ENCODE results near the gene DUOX2.

DNA sequence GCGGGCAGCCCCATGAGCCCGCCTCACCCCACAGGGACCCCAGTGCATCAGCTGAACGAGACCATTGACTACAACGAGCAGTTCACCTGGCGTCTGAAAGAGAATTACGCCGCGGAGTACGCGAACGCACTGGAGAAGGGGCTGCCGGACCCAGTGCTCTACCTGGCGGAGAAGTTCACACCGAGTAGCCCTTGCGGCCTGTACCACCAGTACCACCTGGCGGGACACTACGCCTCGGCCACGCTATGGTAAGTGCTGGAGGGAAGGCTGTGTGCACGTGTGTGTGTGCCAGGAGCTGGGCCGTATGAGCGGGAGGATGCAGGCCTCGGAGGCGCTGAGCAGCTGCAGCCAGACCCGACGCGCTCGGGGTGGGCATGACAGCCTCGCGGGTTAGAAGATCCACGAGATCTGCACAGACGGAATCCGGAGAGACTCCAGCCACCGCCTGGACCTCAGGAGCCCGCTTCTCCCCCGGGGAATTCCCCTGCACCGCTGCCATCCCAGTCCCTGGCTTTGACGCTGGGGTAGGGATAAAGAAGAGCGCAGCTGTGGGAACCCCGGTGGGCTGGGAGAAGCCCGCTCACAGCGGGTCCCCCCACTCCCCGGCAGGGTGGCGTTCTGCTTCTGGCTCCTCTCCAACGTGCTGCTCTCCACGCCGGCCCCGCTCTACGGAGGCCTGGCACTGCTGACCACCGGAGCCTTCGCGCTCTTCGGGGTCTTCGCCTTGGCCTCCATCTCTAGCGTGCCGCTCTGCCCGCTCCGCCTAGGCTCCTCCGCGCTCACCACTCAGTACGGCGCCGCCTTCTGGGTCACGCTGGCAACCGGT is 2.7 kb upstream of the DUOX2 start:
- TF ChIP-seq, protein P1, sequence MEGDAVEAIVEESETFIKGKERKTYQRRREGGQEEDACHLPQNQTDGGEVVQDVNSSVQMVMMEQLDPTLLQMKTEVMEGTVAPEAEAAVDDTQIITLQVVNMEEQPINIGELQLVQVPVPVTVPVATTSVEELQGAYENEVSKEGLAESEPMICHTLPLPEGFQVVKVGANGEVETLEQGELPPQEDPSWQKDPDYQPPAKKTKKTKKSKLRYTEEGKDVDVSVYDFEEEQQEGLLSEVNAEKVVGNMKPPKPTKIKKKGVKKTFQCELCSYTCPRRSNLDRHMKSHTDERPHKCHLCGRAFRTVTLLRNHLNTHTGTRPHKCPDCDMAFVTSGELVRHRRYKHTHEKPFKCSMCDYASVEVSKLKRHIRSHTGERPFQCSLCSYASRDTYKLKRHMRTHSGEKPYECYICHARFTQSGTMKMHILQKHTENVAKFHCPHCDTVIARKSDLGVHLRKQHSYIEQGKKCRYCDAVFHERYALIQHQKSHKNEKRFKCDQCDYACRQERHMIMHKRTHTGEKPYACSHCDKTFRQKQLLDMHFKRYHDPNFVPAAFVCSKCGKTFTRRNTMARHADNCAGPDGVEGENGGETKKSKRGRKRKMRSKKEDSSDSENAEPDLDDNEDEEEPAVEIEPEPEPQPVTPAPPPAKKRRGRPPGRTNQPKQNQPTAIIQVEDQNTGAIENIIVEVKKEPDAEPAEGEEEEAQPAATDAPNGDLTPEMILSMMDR (IDR thresholded peaks at IDR 0.05) = no peak
- TF ChIP-seq POLR2A (IDR thresholded peaks at IDR 0.05) = no peak

All from heart left ventricle (tissue), 13 donors.